Subcutaneous adipose tissue (tissue), 4 donors: ENCODE measurements around the gene TM7SF3. TPM values are rescaled to one million over a fixed set of nuclear protein-coding genes. Genes with fewer than 3 reads are reported as not detected.

Experiments
- CTCF ChIP-seq: fragments of 450-650 bp; IDR thresholded peaks from one replicate; pipeline ENCODE4 v1.5.1; 2016; ENCODE audit warnings: low read depth, mild to moderate bottlenecking, control low read depth, antibody characterized with exemption, moderate library complexity
- total RNA-seq, 4 donors: library from RNA; depleted of rRNA; stranded (reverse); fragments of >200 nt; gene quantifications; one replicate each; pipeline ENCODE4 v1.1.0, GENCODE V29; 2016

TM7SF3 gene
- total RNA-seq, 4 donors from 2014 or later = 36.8 to 49.5 (median 44.1) TPM

- no peak for TF ChIP-seq CTCF
Observed at GRCh38 chr12:27052176-27052575, 38.0 kb upstream of the TM7SF3 start.

- TF ChIP-seq CTCF = no peak
Observed at GRCh38 chr12:27048822-27049752, 34.9 kb upstream of the TM7SF3 start.

GRCh38 chr12:27034607-27035293, 20.6 kb upstream of the TM7SF3 start:
- TF ChIP-seq CTCF = no peak

- no peak for TF ChIP-seq CTCF
Observed at GRCh38 chr12:27032679-27033078, 18.5 kb upstream of the TM7SF3 start.

- TF ChIP-seq CTCF = no peak
Observed at GRCh38 chr12:27031531-27031930, 17.3 kb upstream of the TM7SF3 start.

- TF ChIP-seq CTCF = no peak
Observed at GRCh38 chr12:27026257-27026656, 12.1 kb upstream of the TM7SF3 start.

GRCh38 chr12:27025116-27025515, 10.9 kb upstream of the TM7SF3 start:
- TF ChIP-seq CTCF = no peak
